Measurements from ENCODE around the gene OR1F1.

DNA sequence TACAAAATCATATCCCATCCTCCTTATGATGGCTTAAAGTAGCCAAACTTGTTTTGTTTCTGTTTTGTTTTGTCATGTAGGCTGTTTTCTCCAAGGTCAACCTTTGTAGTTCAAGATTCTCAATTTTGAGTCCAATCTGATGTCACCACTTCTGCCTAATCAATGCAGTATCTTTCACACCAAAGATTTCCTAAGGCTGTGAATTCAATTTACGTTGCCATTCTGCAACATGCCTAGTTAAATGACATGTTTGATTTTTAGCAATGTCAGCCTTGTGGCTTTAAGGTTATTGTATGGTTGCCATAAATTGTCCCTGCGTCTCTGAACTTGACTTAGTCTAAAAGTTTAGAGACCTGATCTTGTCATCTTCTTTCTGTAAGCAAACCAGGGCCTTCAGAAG is 32.8 kb upstream of the OR1F1 start:
- TF ChIP-seq, protein P1, sequence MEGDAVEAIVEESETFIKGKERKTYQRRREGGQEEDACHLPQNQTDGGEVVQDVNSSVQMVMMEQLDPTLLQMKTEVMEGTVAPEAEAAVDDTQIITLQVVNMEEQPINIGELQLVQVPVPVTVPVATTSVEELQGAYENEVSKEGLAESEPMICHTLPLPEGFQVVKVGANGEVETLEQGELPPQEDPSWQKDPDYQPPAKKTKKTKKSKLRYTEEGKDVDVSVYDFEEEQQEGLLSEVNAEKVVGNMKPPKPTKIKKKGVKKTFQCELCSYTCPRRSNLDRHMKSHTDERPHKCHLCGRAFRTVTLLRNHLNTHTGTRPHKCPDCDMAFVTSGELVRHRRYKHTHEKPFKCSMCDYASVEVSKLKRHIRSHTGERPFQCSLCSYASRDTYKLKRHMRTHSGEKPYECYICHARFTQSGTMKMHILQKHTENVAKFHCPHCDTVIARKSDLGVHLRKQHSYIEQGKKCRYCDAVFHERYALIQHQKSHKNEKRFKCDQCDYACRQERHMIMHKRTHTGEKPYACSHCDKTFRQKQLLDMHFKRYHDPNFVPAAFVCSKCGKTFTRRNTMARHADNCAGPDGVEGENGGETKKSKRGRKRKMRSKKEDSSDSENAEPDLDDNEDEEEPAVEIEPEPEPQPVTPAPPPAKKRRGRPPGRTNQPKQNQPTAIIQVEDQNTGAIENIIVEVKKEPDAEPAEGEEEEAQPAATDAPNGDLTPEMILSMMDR (IDR thresholded peaks at IDR 0.05), result no peak
- TF ChIP-seq SIN3A (IDR thresholded peaks at IDR 0.05; ENCODE audit: borderline replicate concordance, insufficient read depth, low read depth, low read length), result no peak
- TF ChIP-seq, protein P2, sequence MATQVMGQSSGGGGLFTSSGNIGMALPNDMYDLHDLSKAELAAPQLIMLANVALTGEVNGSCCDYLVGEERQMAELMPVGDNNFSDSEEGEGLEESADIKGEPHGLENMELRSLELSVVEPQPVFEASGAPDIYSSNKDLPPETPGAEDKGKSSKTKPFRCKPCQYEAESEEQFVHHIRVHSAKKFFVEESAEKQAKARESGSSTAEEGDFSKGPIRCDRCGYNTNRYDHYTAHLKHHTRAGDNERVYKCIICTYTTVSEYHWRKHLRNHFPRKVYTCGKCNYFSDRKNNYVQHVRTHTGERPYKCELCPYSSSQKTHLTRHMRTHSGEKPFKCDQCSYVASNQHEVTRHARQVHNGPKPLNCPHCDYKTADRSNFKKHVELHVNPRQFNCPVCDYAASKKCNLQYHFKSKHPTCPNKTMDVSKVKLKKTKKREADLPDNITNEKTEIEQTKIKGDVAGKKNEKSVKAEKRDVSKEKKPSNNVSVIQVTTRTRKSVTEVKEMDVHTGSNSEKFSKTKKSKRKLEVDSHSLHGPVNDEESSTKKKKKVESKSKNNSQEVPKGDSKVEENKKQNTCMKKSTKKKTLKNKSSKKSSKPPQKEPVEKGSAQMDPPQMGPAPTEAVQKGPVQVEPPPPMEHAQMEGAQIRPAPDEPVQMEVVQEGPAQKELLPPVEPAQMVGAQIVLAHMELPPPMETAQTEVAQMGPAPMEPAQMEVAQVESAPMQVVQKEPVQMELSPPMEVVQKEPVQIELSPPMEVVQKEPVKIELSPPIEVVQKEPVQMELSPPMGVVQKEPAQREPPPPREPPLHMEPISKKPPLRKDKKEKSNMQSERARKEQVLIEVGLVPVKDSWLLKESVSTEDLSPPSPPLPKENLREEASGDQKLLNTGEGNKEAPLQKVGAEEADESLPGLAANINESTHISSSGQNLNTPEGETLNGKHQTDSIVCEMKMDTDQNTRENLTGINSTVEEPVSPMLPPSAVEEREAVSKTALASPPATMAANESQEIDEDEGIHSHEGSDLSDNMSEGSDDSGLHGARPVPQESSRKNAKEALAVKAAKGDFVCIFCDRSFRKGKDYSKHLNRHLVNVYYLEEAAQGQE (IDR thresholded peaks at IDR 0.05; ENCODE audit: insufficient read depth in 1 of 2, low read depth in 2 of 2, low read length in 1 of 2), result no peak
- TF ChIP-seq TCF7L2 (IDR thresholded peaks at IDR 0.05; ENCODE audit: low read depth, low read length), result no peak
- TF ChIP-seq POLR2AphosphoS5 (IDR thresholded peaks at IDR 0.05; ENCODE audit: low read depth, low read length), result no peak

Measured in Panc1 (cell line).